Small intestine (tissue), 7 donors: ENCODE data around the gene CHIA. TPM values are rescaled to one million over a fixed set of nuclear protein-coding genes. Genes with fewer than 3 reads are reported as not detected.
A peak's percentile ranks its signal among the peaks of the same experiment; 100 is the strongest.

ENCODE experiments used
- DNase-seq, 2 donors: peaks; one replicate each; pipeline versions ENCODE4 v3.0.0 to v3.0.0-alpha.2; 2013
- FAIRE-seq: peaks from 2 replicates; lab custom pipeline; 2012; peaks lifted over from hg19 to GRCh38; lab: Jason Lieb, UNC
- H3K27ac ChIP-seq, 3 donors: one replicate each; pipeline ENCODE4 v1.5.1; 2013; ENCODE audit warnings: low read length in 2 of 3, mild to moderate bottlenecking in 2 of 3, control low read depth in 1 of 3, inconsistent platforms in 1 of 3, low read depth in 1 of 3, moderate library complexity in 1 of 3
- H3K27me3 ChIP-seq, 3 donors: one replicate each; pipeline ENCODE4 v1.6.1; 2013; ENCODE audit warnings: low read length in 3 of 3, inconsistent platforms in 1 of 3; ENCODE audit not compliant: control insufficient read depth in 3 of 3, insufficient read depth in 3 of 3
- H3K36me3 ChIP-seq, 3 donors: one replicate each; pipeline ENCODE4 v1.6.1; 2013; ENCODE audit warnings: low read length in 3 of 3, inconsistent platforms in 1 of 3, low read depth in 1 of 3, mild to moderate bottlenecking in 1 of 3, moderate library complexity in 1 of 3; ENCODE audit not compliant: control insufficient read depth in 3 of 3, insufficient read depth in 2 of 3
- H3K4me1 ChIP-seq, 3 donors: one replicate each; pipeline ENCODE4 v1.6.1; 2013; ENCODE audit warnings: low read length in 2 of 3, inconsistent platforms in 1 of 3, low read depth in 1 of 3, mild to moderate bottlenecking in 1 of 3, moderate library complexity in 1 of 3; ENCODE audit not compliant: control insufficient read depth in 3 of 3, insufficient read depth in 2 of 3
- H3K4me3 ChIP-seq, 3 donors: one replicate each; pipeline ENCODE4 v1.5.1; 2013; ENCODE audit warnings: low read length in 3 of 3, control low read depth in 1 of 3, inconsistent platforms in 1 of 3, low read depth in 1 of 3, mild to moderate bottlenecking in 1 of 3, moderate library complexity in 1 of 3
- H3K9me3 ChIP-seq, 2 donors: one replicate each; pipeline ENCODE4 v1.6.1; 2013; ENCODE audit warnings: low read depth in 1 of 2, low read length in 1 of 2; ENCODE audit not compliant: control insufficient read depth in 2 of 2, insufficient read depth in 1 of 2
- whole genome bisulfite sequencing, 3 donors: extraction: QIAGEN DNeasy Blood & Tissue Kit; methylation state at CpG; one replicate each; pipeline ENCODE4 v1.1.7; 2013; 5-methylcytosine and 5-hydroxymethylcytosine counted together
- polyA plus RNA-seq, 4 donors: library from polyadenylated mRNA; stranded (reverse) in 3 of 4; unstranded in 1 of 4; fragments of 200-250 nt in 3 of 4; fragments of 120-200 nt in 1 of 4; gene quantifications; one replicate each; pipeline versions ENCODE4 v1.2.1 to v1.2.3, GENCODE V29; 2013
- donor health status: healthy with polysubstance abuse.
- donor health status: control.
- donor health status: control.
- donor health status: Bipolar disorder and iron deficiency.
- donor health status: healthy.

CHIA gene
- polyA plus RNA-seq, 4 donors, result 0.15 to 0.54 TPM; not detected in 2

DNA sequence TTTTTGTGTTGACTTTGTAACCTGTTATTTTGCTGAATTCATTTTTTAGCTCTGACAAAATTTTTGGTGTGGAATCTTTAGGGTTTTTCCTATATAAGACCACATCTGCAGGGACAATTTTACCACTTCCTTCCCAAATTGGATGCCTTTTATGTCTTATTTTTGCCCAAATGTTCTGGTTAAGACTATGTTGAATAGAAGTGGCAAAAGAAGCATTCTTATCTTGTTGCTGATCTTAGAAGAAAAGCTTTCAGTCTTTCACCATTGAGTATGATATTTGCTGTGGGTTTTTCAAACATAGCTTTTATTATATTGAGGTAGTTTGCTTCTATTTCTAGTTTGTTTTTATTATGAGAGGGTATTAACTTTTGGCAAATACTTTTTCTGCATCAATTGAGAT is 3.7 kb downstream of the CHIA start:
- DNase-seq (no peak), FAIRE-seq (no peak)
- H3K27me3 ChIP-seq, result no peaks in the 10 kb centered on the region
- no peaks in the 10 kb centered on the region for H3K4me1 ChIP-seq
- H3K4me3 ChIP-seq, result no peak overlapping the region
- H3K9me3 ChIP-seq, result no peaks in the 10 kb centered on the region
- no peak overlapping the region for H3K27ac ChIP-seq
- H3K36me3 ChIP-seq, result no peaks in the 10 kb centered on the region

DNA sequence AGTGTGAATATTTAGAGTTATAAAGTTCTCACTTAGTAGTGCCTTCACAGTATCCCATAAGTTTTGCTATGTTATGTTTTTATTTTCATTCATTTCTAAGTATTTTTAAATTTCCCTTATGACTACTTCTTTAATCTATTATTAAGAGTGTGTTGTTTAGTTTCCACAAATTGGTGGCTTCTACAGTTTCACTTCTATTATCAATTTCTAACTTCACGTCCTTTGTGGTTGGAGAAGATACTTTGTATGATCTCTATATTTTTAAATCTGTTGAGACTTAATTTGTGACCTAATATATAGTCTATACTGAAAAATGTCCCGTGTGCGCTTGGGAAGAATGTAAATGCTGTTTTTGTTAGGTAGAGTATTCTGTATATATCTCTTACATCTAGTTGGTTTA is 11.7 kb downstream of the CHIA start:
- no peak for FAIRE-seq
- DNase-seq, result no peak
- Histone ChIP-seq H3K9me3 (peaks cover 0 to 7% of the 10 kb centered on the region in 2 donors), H3K27ac (no peak overlapping the region), H3K4me1 (no peaks in the 10 kb centered on the region), H3K27me3 (no peaks in the 10 kb centered on the region), H3K4me3 (no peak overlapping the region), H3K36me3 (no peaks in the 10 kb centered on the region)
- WGBS, 3 donors, result 71 to 80% (median 78%) methylated on average over 3 of the region's 3 CpGs

DNA sequence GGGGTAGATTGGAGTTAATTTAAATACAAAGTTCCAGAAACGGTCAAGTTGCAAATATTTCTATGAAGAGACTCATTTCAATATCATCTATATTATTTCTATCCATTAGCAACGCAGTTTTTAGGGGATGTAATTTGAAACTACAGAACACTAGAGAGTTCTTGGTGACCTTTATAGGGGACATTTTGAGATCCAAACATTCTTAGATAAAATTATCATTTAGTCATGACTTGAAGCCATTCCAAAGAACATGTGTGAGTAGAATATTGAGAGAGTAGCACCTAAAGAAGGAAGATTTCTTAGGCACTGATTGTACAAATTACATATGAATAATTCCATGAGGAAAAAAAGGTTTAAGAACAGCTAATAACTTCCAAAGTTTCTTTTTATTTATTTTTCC is 19.0 kb downstream of the CHIA start:
- peaks cover 0 to 4% (median 0%) of the 10 kb centered on the region in 3 donors for H3K27me3 ChIP-seq
- H3K9me3 ChIP-seq, result peaks cover 0 to 7% of the 10 kb centered on the region in 2 donors
- H3K36me3 ChIP-seq, result no peaks in the 10 kb centered on the region
- 27 to 46% (median 31%) methylated on average over 2 of the region's 2 CpGs for WGBS, 3 donors
- H3K27ac ChIP-seq, result no peak overlapping the region
- H3K4me3 ChIP-seq, result no peak overlapping the region
- FAIRE-seq (no peak), DNase-seq (no peak)
- H3K4me1 ChIP-seq, result no peaks in the 10 kb centered on the region

DNA sequence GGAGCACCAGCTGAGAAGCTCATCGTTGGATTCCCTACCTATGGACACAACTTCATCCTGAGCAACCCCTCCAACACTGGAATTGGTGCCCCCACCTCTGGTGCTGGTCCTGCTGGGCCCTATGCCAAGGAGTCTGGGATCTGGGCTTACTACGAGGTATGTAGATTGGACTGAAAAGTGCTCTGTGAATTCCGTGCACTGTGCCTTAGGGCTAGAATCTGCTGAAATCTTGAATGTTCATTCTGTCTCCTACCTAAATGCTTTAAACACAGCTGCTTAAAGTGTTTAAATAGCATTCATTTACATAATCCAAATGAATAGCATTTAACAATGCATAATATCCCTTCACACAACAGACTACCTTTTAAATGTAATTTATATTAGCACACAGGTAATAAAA is 27.9 kb downstream of the CHIA start:
- Histone ChIP-seq H3K27me3 (no peaks in the 10 kb centered on the region), H3K27ac (no peak overlapping the region), H3K9me3 (no peaks in the 10 kb centered on the region), H3K4me1 (no peaks in the 10 kb centered on the region), H3K4me3 (no peak overlapping the region), H3K36me3 (no peaks in the 10 kb centered on the region)
- FAIRE-seq, result no peak
- no peak for DNase-seq
- 65 to 81% (median 75%) methylated on average over 3 of the region's 3 CpGs for WGBS, 3 donors

DNA sequence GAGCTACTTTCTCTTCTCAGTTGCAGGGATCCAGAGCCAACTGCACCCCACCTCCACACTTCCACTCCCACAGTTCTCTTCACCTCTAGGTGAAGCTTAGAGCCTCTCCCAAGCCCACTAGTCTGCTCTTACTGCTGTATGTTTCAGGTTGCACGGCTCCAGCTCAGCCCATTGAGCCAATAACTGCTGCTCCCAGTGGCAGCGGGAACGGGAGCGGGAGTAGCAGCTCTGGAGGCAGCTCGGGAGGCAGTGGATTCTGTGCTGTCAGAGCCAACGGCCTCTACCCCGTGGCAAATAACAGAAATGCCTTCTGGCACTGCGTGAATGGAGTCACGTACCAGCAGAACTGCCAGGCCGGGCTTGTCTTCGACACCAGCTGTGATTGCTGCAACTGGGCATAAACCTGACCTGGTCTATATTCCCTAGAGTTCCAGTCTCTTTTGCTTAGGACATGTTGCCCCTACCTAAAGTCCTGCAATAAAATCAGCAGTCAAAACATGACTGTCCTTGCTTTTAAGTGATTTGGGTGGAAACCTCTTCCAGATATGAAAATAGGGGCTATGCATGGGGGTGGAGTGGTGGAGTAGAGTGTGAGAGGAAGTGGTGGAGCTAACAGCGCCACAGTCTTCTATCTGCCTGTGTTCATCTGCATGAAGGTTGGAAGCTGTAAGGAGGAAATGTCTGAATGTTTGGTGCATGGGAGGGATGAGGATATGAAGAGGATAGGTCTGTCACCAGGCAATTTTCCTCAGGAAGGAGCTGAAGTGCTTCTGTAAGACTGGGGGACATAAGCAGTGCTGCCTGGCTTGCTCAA is 29.6 kb downstream of the CHIA start:
- Histone ChIP-seq H3K4me1 (no peaks in the 10 kb centered on the region), H3K4me3 (no peak overlapping the region), H3K36me3 (no peaks in the 10 kb centered on the region), H3K9me3 (no peaks in the 10 kb centered on the region), H3K27ac (no peak overlapping the region), H3K27me3 (no peaks in the 10 kb centered on the region)
- 80% methylated on average over 12 of the region's 12 CpGs for WGBS, 3 donors
- FAIRE-seq (no peak), DNase-seq (no peak)

DNA sequence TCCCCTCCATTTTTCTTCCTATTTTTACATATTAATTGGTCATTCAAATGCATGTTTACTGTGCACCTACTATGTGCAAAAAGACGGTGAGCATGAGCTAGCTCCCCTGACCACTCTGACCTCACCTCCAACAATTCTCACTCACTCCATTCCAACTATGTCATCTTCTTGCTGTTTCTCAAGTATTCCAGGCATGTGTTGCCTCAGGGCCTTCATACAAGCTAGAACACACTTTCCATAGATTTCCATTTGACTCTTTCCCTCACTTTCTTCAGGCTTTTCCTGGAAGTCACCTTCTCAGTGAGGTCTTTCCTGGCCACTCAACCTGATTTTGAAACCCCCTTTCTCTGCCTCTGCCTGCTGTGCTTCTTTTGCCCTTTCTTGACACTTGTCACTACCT is 32.6 kb downstream of the CHIA start:
- DNase-seq (no peak), FAIRE-seq (no peak)
- 71 to 96% (median 96%) methylated on average over 1 of the region's 1 CpG for WGBS, 3 donors
- Histone ChIP-seq H3K27me3 (no peaks in the 10 kb centered on the region), H3K36me3 (no peaks in the 10 kb centered on the region), H3K27ac (no peak overlapping the region), H3K4me1 (no peaks in the 10 kb centered on the region), H3K4me3 (no peak overlapping the region), H3K9me3 (no peaks in the 10 kb centered on the region)

DNA sequence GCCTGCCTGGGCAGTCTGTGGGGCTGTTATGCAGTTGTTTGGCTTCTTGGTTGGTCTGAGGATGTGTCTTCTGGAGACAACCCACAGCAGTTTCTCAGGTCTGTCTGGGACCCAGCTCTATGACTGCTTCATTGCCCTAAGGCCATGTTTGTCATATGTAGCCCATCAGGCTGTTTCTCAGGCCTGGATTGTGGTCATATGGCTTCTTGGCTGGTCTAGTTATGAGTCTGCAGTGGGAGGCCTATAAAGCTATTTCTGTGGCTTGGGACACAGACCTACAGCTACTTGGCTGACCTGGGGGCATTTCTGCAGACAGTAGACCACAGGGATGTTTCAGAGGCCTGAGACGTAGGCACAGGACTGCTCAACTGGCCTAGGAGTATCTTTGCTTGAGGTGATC is 41.5 kb downstream of the CHIA start:
- H3K27me3 ChIP-seq, result no peaks in the 10 kb centered on the region
- no peak overlapping the region for H3K27ac ChIP-seq
- WGBS, 3 donors, result 82 to 88% (median 85%) methylated on average over 1 of the region's 1 CpG
- DNase-seq (no peak), FAIRE-seq (no peak)
- no peak overlapping the region for H3K4me3 ChIP-seq
- H3K4me1 ChIP-seq, result no peaks in the 10 kb centered on the region
- peaks cover 0 to 12% of the 10 kb centered on the region in 2 donors for H3K9me3 ChIP-seq
- no peaks in the 10 kb centered on the region for H3K36me3 ChIP-seq

DNA sequence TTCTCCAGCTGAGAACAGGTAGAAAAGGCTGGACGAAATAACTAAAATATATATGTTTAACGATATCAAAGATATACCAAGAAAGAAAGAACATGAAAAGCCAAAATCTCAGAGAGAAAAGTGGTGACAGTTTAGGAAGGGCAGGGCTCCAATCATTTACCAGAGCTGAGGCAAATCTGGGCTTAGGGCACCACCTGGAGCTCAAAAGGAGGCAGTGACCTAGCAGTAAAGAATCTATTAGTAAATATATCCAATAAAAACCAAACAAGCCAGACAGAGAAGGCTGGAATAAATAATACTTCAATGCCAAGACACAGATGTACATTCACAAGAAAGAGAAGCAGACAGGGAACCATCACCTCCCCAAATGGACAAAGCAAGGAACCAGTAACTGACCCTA is 43.5 kb downstream of the CHIA start:
- no peaks in the 10 kb centered on the region for H3K36me3 ChIP-seq
- no peaks in the 10 kb centered on the region for H3K4me1 ChIP-seq
- DNase-seq, result peak in 1 of 2 donors; percentile 9
- peaks cover 0 to 12% of the 10 kb centered on the region in 2 donors for H3K9me3 ChIP-seq
- no peak overlapping the region for H3K27ac ChIP-seq
- FAIRE-seq, result no peak
- 55 to 58% (median 56%) methylated on average over 2 of the region's 2 CpGs for WGBS, 3 donors
- H3K27me3 ChIP-seq, result no peaks in the 10 kb centered on the region
- no peak overlapping the region for H3K4me3 ChIP-seq
